Neural cell (in vitro differentiated cells): ENCODE results near the gene ABCC3. TPM values are rescaled to one million over a fixed set of nuclear protein-coding genes. Genes with fewer than 3 reads are reported as not detected.

Experiments used
- H2AFZ ChIP-seq: fragments of 200-600, 300-800 bp; sonication (generic), shearing (Covaris generic); 2 replicates; pipeline ENCODE4 v1.6.0; 2014; ENCODE audit warnings: low read depth, mild to moderate bottlenecking, antibody characterized with exemption, low read length, moderate library complexity
- H3F3A ChIP-seq: fragments of 200-600 bp; shearing (Covaris generic); 2 replicates; pipeline ENCODE4 v1.6.1; 2016; ENCODE audit warnings: mild to moderate bottlenecking, moderate library complexity, mixed read lengths, antibody characterized with exemption, low read length; ENCODE audit not compliant: insufficient read depth, poor library complexity, severe bottlenecking
- H3K27ac ChIP-seq: fragments of 200-600, 300-800 bp; sonication (generic), shearing (Covaris generic); 2 replicates; pipeline ENCODE4 v1.5.1; 2014; ENCODE audit warnings: mild to moderate bottlenecking, low read length, moderate library complexity
- H3K27me3 ChIP-seq: fragments of 300-800, 200-600 bp; sonication (generic), shearing (Covaris generic); 2 replicates; pipeline ENCODE4 v1.6.0; 2014; ENCODE audit warnings: mild to moderate bottlenecking, low read depth, low read length, moderate library complexity; ENCODE audit not compliant: insufficient read depth
- H3K36me3 ChIP-seq: fragments of 300-800, 200-600 bp; sonication (generic), shearing (Covaris generic); 2 replicates; pipeline ENCODE4 v1.5.1; 2014; ENCODE audit warnings: mild to moderate bottlenecking, antibody characterized with exemption, low read length, moderate library complexity; ENCODE audit not compliant: insufficient read depth
- H3K4me2 ChIP-seq: fragments of 300-800, 200-600 bp; sonication (generic), shearing (Covaris generic); 2 replicates; pipeline ENCODE4 v1.6.0; 2014; ENCODE audit warnings: mild to moderate bottlenecking, low read length
- H3K4me3 ChIP-seq: fragments of 300-800, 200-600 bp; sonication (generic), shearing (Covaris generic); 2 replicates; pipeline ENCODE4 v1.5.1; 2014; ENCODE audit warnings: mild to moderate bottlenecking, low read length, moderate library complexity
- H3K79me2 ChIP-seq: fragments of 200-600 bp; shearing (Covaris generic); replicated peaks from 2 replicates; pipeline ENCODE4 v1.6.0; 2014; ENCODE audit warnings: mild to moderate bottlenecking, low read length, moderate library complexity; ENCODE audit not compliant: insufficient read depth
- H3K9ac ChIP-seq: fragments of 300-800, 200-600 bp; sonication (generic), shearing (Covaris generic); 2 replicates; pipeline ENCODE4 v1.6.1; 2016; ENCODE audit warnings: mild to moderate bottlenecking, low read length, mixed read lengths
- H3K9me2 ChIP-seq: fragments of 200-600 bp; shearing (Covaris generic); 2 replicates; pipeline ENCODE4 v1.6.1; 2016; ENCODE audit warnings: mild to moderate bottlenecking, low read length, mixed read lengths; ENCODE audit not compliant: insufficient read depth
- H3K9me3 ChIP-seq: fragments of 200-600, 300-800 bp; sonication (generic), shearing (Covaris generic); 2 replicates; pipeline ENCODE4 v1.6.1; 2016; ENCODE audit warnings: mild to moderate bottlenecking, mixed run types, low read length, moderate library complexity, mixed read lengths
- H4K20me1 ChIP-seq: fragments of 200-600 bp; shearing (Covaris generic); 2 replicates; pipeline ENCODE4 v1.6.1; 2016; ENCODE audit warnings: mild to moderate bottlenecking, mixed run types; ENCODE audit not compliant: insufficient read depth
- CTCF ChIP-seq: fragments of 450-650 bp; IDR thresholded peaks from 2 replicates; pipeline ENCODE4 v1.5.1; 2014; ENCODE audit warnings: antibody characterized with exemption, mild to moderate bottlenecking, moderate library complexity; ENCODE audit not compliant: poor library complexity, severe bottlenecking
- EP300 ChIP-seq: fragments of 450-650 bp; conservative IDR thresholded peaks from 2 replicates; pipeline ENCODE4 v1.6.1; 2014; ENCODE audit warnings: antibody characterized with exemption, mild to moderate bottlenecking, moderate library complexity; ENCODE audit not compliant: poor library complexity, severe bottlenecking
- EZH2 ChIP-seq: fragments of 200-600, 300-800 bp; shearing (Covaris generic), sonication (generic); IDR thresholded peaks from 2 replicates; pipeline ENCODE4 v1.6.1; 2014; ENCODE audit warnings: antibody characterized with exemption, low read length, borderline replicate concordance, mild to moderate bottlenecking; ENCODE audit not compliant: insufficient read depth, poor library complexity, severe bottlenecking
- MXI1 ChIP-seq: fragments of 450-650 bp; conservative IDR thresholded peaks from 2 replicates; pipeline ENCODE4 v1.6.1; 2014; ENCODE audit warnings: antibody characterized with exemption, mild to moderate bottlenecking; ENCODE audit not compliant: poor library complexity, severe bottlenecking
- POLR2AphosphoS5 ChIP-seq: IDR thresholded peaks from 2 replicates; pipeline ENCODE4 v1.6.1; 2012
- RAD21 ChIP-seq: fragments of 450-650 bp; conservative IDR thresholded peaks from 2 replicates; pipeline ENCODE4 v1.6.1; 2014; ENCODE audit warnings: antibody characterized with exemption, mild to moderate bottlenecking, moderate library complexity
- REST ChIP-seq: IDR thresholded peaks from 2 replicates; pipeline ENCODE4 v1.6.1; 2012; ENCODE audit warnings: borderline replicate concordance
- SMC3 ChIP-seq: fragments of 450-650 bp; conservative IDR thresholded peaks from 2 replicates; pipeline ENCODE4 v1.6.1; 2014; ENCODE audit warnings: antibody characterized with exemption, mild to moderate bottlenecking, moderate library complexity; ENCODE audit not compliant: poor library complexity
- TAF1 ChIP-seq: IDR thresholded peaks from 2 replicates; pipeline ENCODE4 v1.6.1; 2012; ENCODE audit warnings: low read depth
- polyA plus RNA-seq: library from polyadenylated mRNA; depleted of rRNA; stranded (reverse); fragments of >200 nt; gene quantifications from 2 replicates; pipeline ENCODE4 v1.2.3, GENCODE V29; 2014

The ABCC3 gene
- polyA plus RNA-seq, 1 donor from 2014 or later = not detected

- H4K20me1 ChIP-seq = no peaks in the 10 kb centered on the region
- no peaks in the 10 kb centered on the region for H3K9me2 ChIP-seq
- TF ChIP-seq POLR2AphosphoS5 (no peak), TAF1 (no peak), CTCF (no peak), RAD21 (no peak), REST (no peak), MXI1 (no peak), EP300 (no peak), EZH2 (no peak), SMC3 (no peak)
- H3K27ac ChIP-seq = no peak overlapping the region
- no peaks in the 10 kb centered on the region for H3K9me3 ChIP-seq
- H3F3A ChIP-seq = no peaks in the 10 kb centered on the region
- H2AFZ ChIP-seq = no peak overlapping the region
- no peak overlapping the region for H3K9ac ChIP-seq
- no peak overlapping the region for H3K4me3 ChIP-seq
- no peaks in the 10 kb centered on the region for H3K36me3 ChIP-seq
- H3K79me2 ChIP-seq = no peaks in the 10 kb centered on the region
- no peaks in the 10 kb centered on the region for H3K27me3 ChIP-seq
- no peak overlapping the region for H3K4me2 ChIP-seq
These were observed 49.6 kb downstream of the ABCC3 start for GRCh38 chr17:50684288-50684611.

DNA sequence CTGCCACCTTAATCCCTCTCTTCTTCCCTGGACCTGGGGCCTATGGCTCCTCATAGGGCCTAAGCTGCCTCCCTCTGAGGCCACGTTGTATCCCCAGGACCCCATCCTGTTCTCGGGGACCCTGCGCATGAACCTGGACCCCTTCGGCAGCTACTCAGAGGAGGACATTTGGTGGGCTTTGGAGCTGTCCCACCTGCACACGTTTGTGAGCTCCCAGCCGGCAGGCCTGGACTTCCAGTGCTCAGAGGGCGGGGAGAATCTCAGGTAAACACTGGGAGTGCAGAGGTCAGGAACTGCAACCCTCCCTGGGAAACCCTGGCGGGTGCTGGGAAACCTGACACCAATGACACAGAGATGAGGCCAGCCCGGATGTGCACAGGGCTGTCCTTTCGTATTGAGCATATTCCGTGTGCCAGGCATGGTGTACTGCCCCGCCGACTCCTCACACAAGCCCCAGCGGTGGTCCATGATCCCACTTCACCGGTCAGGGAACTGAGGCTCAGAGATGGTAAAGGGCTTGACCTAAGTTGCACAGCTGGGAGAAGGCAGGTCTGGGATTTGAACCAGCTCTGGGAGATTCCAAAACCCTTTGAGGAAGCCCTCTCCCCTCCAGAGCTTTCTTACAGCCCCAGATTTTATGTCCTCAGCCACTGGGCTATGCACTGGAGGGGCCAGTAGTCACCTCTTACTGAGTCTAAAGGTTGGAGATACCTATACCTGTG, 50.1 kb downstream of the ABCC3 start:
- Histone ChIP-seq H3K9me3 (no peaks in the 10 kb centered on the region), H3K4me2 (no peak overlapping the region), H3K36me3 (no peaks in the 10 kb centered on the region), H3K4me3 (no peak overlapping the region), H3K27ac (no peak overlapping the region), H2AFZ (no peak overlapping the region), H3K27me3 (no peaks in the 10 kb centered on the region), H4K20me1 (no peaks in the 10 kb centered on the region), H3K9me2 (no peaks in the 10 kb centered on the region), H3F3A (no peaks in the 10 kb centered on the region), H3K9ac (no peak overlapping the region), H3K79me2 (no peaks in the 10 kb centered on the region)
- TF ChIP-seq SMC3 = no peak
- TF ChIP-seq POLR2AphosphoS5 = no peak
- TF ChIP-seq TAF1 = no peak
- TF ChIP-seq EP300 = no peak
- TF ChIP-seq RAD21 = no peak
- no peak for TF ChIP-seq EZH2
- TF ChIP-seq MXI1 = no peak
- no peak for TF ChIP-seq REST
- no peak for TF ChIP-seq CTCF
